GM11168 (cell line): ENCODE data around the gene AKR1C4.
"Not testable (repeated sequence)": the region's sequence is repeated elsewhere in the genome, so short reads cannot be mapped to it uniquely, and the experiment has no call there.

ENCODE experiments used
- in situ Hi-C: fragments of 300-500 bp; cut with MboI; formaldehyde crosslinking; loops from one replicate; pipeline ENCODE4 v1.12.0; 2022; ENCODE audit warnings: low sequenced_read_pairs; ENCODE audit not compliant: unreplicated experiment

The AKR1C4 gene

GRCh38 chr10:5198386-5198785 is 1.7 kb downstream of the AKR1C4 start:
- in situ Hi-C loops = no loop called here

GRCh38 chr10:5199398-5199797 is 2.8 kb downstream of the AKR1C4 start:
- in situ Hi-C loops = no loop called here

GRCh38 chr10:5206799-5207198 is 10.2 kb downstream of the AKR1C4 start:
- in situ Hi-C loops = no loop called here

DNA sequence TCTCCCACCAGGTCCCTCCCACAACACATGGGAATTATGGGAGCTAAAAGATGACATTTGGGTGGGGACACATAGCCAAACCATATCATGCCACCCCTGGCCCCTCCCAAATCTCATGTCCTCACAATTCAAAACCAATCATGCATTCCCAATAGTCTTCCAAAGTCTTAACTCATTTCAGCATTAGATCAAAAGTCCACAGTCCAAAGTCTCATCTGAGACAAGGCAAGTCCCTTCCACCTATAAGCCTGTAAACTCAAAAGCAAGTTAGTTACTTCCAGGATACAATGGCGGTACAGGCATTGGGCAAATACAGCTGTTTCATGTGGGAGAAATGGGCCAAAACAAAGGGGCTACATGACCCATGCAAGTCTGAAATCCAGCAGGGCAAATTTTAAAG is 13.1 kb downstream of the AKR1C4 start:
- in situ Hi-C loops = not testable (repeated sequence)

DNA sequence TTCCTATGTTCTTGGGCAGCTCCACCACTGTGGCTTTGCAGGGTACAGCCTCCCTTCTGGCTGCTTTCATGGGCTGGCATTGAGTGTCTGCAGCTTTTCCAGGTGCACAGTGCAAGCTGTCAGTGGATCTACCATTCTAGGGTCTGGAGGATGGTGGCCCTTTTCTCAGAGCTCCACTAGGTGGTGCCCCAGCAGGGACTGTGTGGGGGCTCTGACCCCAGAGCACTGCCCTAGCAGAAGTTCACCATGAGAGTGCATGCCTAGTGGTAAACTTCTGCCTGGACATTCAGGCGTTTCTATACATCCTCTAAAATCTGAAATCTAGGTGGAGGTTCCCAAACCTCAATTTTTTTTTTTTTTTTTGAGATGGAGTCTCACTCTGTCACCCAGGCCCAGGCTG is 13.6 kb downstream of the AKR1C4 start:
- in situ Hi-C loops = not testable (repeated sequence)

- in situ Hi-C loops = no loop called here
Observed at GRCh38 chr10:5211696-5212536, 15.3 kb downstream of the AKR1C4 start.

- in situ Hi-C loops = no loop called here
Observed at GRCh38 chr10:5216801-5217200, 20.2 kb downstream of the AKR1C4 start.

DNA sequence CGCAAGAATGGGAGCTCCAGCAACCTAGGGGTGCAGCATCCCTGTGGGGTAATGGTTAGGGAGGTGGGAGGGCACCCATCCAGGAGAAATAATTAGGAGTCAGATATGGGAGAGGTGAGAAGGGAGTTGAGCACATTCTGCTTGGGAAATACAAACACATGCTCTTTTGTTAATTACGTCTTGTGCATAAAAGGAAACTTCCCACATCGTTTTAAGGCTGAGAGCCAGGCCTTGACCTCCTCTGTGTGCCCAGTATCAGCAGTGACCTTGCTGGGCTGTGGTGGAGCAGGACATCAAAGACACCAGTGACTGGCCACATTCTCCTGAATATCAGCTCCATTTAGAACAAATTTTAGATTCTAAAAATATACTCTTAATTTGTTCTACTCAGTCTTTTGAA is 22.6 kb downstream of the AKR1C4 start:
- in situ Hi-C loops = no loop called here

DNA sequence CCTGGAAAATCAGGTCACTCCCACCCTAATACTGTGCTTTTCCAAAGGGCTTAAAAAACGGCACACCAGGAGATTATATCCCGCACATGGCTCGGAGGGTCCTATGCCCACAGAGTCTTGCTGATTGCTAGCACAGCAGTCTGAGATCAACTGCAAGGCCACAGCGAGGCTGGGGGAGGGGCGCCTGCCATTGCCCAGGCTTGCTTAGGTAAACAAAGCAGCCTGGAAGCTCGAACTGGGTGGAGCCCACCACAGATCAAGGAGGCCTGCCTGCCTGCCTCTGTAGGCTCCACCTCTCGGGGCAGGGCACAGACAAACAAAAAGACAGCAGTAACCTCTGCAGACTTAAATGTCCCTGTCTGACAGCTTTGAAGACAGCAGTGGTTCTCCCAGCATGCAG is 26.3 kb downstream of the AKR1C4 start:
- in situ Hi-C loops = not testable (repeated sequence)

- in situ Hi-C loops = no loop called here
Observed at GRCh38 chr10:5229019-5229418, 32.4 kb downstream of the AKR1C4 start.

GRCh38 chr10:5233324-5233723 is 36.7 kb downstream of the AKR1C4 start:
- in situ Hi-C loops = no loop called here

GRCh38 chr10:5234106-5234860 is 37.6 kb downstream of the AKR1C4 start:
- in situ Hi-C loops = no loop called here

GRCh38 chr10:5237541-5237940 is 40.9 kb downstream of the AKR1C4 start:
- in situ Hi-C loops = not testable (repeated sequence)

DNA sequence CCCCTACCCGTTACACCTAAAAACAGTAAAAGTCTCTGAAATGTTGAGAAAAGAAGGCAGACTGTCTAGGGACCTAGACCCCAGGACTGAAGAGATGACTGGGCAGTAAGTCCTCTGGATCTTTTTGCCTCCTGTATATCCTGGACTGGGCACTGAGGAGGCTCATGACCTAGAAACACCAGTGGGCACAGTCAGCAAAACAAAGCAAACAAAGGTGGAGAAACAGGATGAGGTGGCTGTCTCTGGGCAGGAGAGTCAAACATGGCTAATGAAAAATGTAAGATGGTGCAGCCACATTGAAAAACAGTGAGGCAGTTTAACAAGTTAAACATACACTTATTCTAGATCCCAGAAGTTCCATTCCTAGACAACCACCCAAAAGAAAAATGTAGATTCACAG is 45.9 kb downstream of the AKR1C4 start:
- in situ Hi-C loops = no loop called here

DNA sequence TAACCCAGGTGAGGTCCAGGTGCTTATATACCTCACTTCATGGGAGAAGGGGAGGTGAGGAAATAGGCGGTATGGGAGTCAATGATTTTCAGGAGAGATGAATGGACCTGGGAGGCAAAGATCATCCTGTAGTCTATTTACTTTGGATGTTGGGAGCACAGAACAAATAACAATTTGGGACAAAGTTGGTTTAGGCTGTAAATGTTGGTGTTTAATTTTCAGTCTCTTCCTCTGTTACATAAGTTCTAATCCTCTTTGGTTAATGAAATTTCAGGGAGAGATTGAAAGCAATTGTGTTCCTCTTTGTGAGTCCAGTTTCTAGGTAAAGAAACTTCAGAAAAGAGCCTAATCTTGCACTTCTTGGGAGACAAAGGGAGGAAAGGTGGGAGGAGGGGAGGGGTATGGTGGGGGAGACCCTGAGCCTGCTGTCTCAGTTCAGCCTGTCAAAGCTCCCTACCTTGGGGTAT is 46.9 kb downstream of the AKR1C4 start:
- in situ Hi-C loops = no loop called here

DNA sequence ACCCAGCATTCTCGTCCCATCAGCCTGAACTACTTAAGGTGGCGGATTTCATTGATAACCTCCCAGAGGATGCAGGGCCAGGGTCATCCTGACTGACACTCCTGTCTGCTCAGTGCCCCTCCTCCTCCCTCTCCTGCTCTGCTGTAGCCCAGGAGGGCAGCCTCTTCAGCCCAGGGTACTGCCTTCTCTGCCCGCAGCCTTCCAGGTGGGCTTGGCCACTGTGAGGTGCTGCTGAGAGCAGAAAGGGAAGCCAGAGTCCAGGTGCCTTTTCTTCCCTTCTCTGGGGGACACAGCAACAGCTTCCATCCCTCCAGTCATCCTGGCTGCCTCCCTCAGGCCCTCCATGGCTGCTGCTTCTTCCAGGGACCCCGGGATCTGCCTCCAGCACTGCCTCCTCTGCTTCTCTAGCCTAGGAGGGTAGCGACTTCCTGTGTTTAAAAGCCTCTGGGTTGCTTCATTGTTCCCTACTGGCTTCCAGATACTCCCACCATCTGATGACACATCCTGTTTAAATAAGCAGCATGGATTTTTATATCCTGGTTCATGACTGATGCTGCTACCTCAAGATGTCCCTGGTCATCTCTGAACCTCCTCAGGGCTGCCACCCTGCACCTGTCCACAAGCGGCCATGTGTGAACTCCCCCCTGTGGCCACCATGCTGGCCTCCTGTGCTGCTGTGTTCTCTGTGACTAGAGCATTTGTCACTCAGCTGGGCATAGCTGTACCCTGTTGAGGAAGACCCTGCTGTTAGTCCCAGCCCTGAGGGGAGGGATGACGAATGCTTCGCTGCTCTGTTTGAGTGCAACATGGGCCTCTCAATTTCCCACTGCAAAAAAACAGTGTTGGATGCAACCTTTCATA is 55.8 kb downstream of the AKR1C4 start:
- in situ Hi-C loops = no loop called here

DNA sequence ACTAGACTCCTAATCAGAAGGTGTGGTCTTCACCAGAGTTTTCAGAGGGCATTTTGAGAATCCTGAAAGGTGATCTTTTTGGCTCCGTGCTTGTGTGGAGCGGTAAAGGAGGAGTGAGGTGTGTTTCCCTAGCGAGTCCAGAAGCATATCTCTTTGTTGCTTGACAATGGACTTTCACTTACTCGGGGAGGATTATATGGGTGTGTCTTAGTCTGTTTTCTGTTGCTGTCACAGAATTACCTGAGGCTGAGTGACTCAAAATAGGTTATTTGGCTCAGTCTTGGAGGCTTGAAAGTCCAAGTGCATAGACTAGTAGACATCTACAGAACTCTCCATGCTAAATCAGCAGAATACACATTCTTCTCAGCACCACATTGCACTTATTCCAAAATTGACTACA is 57.9 kb downstream of the AKR1C4 start:
- in situ Hi-C loops = no loop called here

DNA sequence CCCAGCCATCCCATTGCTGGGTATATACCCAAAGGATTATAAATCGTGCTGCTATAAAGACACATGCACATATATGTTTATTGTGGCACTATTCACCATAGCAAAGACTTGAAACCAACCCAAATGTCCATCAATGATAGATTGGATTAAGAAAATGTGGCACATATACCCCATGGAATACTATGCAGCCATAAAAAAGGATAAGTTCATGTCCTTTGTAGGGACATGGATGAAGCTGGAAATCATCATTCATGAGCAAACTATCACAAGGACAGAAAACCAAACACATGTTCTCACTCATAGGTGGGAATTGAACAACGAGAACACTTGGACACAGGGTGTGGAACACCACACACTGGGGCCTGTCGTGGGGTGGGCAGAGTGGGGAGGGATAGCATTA is 61.1 kb downstream of the AKR1C4 start:
- in situ Hi-C loops = not testable (repeated sequence)

DNA sequence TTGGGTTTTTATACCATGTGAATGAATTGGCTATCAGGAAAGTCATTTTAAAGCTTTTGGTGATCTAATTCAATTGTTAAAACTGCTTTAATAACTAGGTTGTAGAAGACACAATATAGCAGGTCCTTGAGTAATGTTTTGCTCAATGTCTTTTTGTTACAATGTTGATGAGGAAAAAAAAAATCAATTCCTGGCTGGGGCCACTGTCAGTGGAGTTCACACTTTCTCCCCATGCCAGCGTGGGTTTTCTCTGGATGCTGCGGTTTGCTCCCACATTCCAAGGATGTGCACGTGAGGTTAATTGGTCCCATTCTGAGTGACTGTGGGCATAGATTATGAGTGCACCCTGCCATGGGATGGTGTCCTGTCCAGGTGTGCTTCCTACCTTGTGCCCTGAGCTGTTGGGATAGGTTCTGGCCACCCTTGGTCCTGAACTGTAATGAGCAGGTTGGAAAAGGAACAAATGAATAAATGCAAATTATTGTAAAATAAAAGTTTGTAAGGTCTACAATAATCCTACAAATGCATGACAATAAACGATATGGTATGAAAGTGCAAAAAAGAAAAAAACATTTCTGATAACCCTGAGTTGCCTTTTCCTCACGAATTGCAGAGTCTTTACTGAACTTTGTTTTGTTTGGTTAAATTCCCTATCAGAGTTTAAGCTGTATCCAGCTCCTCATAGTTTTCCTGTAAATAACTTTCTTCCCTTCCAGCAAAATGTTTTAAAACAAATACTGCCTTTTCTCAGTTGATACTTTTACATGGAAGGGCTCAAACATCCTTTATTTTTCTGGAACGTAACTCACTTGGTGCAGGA is 62.7 kb downstream of the AKR1C4 start:
- in situ Hi-C loops = no loop called here
